Measurements from ENCODE around the gene LSM7.

LSM7 gene

GRCh38 chr19:2330632-2331284, 2.4 kb upstream of the LSM7 start:
- Histone ChIP-seq H3K14ac (ENCODE audit: low read length) (no peak overlapping the region), H3K27me3 (ENCODE audit: control insufficient read depth in 3 of 3, insufficient read depth in 3 of 3, low read depth in 1 of 3, low read length in 3 of 3) (no peaks in the 10 kb centered on the region), H4K8ac (ENCODE audit: low read depth, low read length) (no peak overlapping the region), H2BK15ac (ENCODE audit: low read length) (peak overlapping the region; percentile 67), H3K9ac (ENCODE audit: low read depth, low read length, poor library complexity) (peak overlapping the region; percentile 81), H3K18ac (ENCODE audit: low read length) (no peak overlapping the region), H2BK120ac (ENCODE audit: low read depth, low read length) (no peak overlapping the region), H2BK5ac (ENCODE audit: low read length) (no peak overlapping the region), H3K9me3 (replicated peaks in 1 of 2; ENCODE audit: control insufficient read depth in 2 of 2, insufficient read depth in 1 of 2, low read depth in 1 of 2, low read length in 2 of 2) (peaks cover 0 to 2% of the 10 kb centered on the region in 2 donors), H3K79me1 (ENCODE audit: low read depth, low read length) (peaks cover 18% of the 10 kb centered on the region), H2AFZ (ENCODE audit: low read length) (no peak overlapping the region), H3K4ac (ENCODE audit: low read length) (no peak overlapping the region), H3K27ac (replicated peaks; ENCODE audit: low read length) (peak overlapping the region; percentile 35), H3K4me3 (ENCODE audit: low read length in 2 of 2) (no peak overlapping the region), H3K4me2 (ENCODE audit: insufficient read depth, low read length, poor library complexity, severe bottlenecking) (no peak overlapping the region), H2AK5ac (ENCODE audit: low read depth, low read length) (no peak overlapping the region), H4K91ac (ENCODE audit: low read depth, low read length, poor library complexity) (no peak overlapping the region), H3K23ac (ENCODE audit: low read depth, low read length, poor library complexity) (no peak overlapping the region), H3K4me1 (ENCODE audit: control insufficient read depth in 2 of 2, insufficient read depth in 1 of 2, low read depth in 1 of 2, low read length in 2 of 2) (peaks cover 16 to 17% of the 10 kb centered on the region in 2 donors), H2BK12ac (ENCODE audit: low read length) (no peak overlapping the region), H3K36me3 (replicated peaks in 1 of 2; ENCODE audit: control insufficient read depth in 2 of 2, insufficient read depth in 2 of 2, low read length in 2 of 2) (peaks cover 3 to 21% of the 10 kb centered on the region in 2 donors)
- WGBS, 2 donors (ENCODE audit: extremely low coverage in 2 of 2, insufficient read length in 2 of 2, insufficient replicate concordance in 1 of 2) = no CpG with 5 or more reads among the region's 20 CpGs
- DNase-seq (ENCODE audit: low spot score) = no peak

- Histone ChIP-seq H3K79me1 (ENCODE audit: low read depth, low read length) (peaks cover 17% of the 10 kb centered on the region), H2AFZ (ENCODE audit: low read length) (no peak overlapping the region), H3K18ac (ENCODE audit: low read length) (no peak overlapping the region), H3K27ac (replicated peaks; ENCODE audit: low read length) (no peak overlapping the region), H3K9ac (ENCODE audit: low read depth, low read length, poor library complexity) (no peak overlapping the region), H2BK5ac (ENCODE audit: low read length) (no peak overlapping the region), H3K36me3 (replicated peaks in 1 of 2; ENCODE audit: control insufficient read depth in 2 of 2, insufficient read depth in 2 of 2, low read length in 2 of 2) (peaks cover 5 to 26% of the 10 kb centered on the region in 2 donors), H3K23ac (ENCODE audit: low read depth, low read length, poor library complexity) (no peak overlapping the region), H3K4me2 (ENCODE audit: insufficient read depth, low read length, poor library complexity, severe bottlenecking) (no peak overlapping the region), H3K14ac (ENCODE audit: low read length) (no peak overlapping the region), H3K4me3 (ENCODE audit: low read length in 2 of 2) (no peak overlapping the region), H4K91ac (ENCODE audit: low read depth, low read length, poor library complexity) (no peak overlapping the region), H2BK120ac (ENCODE audit: low read depth, low read length) (no peak overlapping the region), H3K4ac (ENCODE audit: low read length) (no peak overlapping the region), H4K8ac (ENCODE audit: low read depth, low read length) (no peak overlapping the region), H2BK15ac (ENCODE audit: low read length) (peak overlapping the region; percentile 67), H3K27me3 (ENCODE audit: control insufficient read depth in 3 of 3, insufficient read depth in 3 of 3, low read depth in 1 of 3, low read length in 3 of 3) (no peaks in the 10 kb centered on the region), H3K4me1 (ENCODE audit: control insufficient read depth in 2 of 2, insufficient read depth in 1 of 2, low read depth in 1 of 2, low read length in 2 of 2) (peaks cover 16 to 17% of the 10 kb centered on the region in 2 donors), H3K9me3 (replicated peaks in 1 of 2; ENCODE audit: control insufficient read depth in 2 of 2, insufficient read depth in 1 of 2, low read depth in 1 of 2, low read length in 2 of 2) (peaks cover 0 to 2% of the 10 kb centered on the region in 2 donors), H2AK5ac (ENCODE audit: low read depth, low read length) (no peak overlapping the region), H2BK12ac (ENCODE audit: low read length) (no peak overlapping the region)
- no CpG with 5 or more reads among the region's 10 CpGs for WGBS, 2 donors (ENCODE audit: extremely low coverage in 2 of 2, insufficient read length in 2 of 2, insufficient replicate concordance in 1 of 2)
- DNase-seq (ENCODE audit: low spot score) = no peak
These were observed 1.9 kb upstream of the LSM7 start for GRCh38 chr19:2330255-2330631.

GRCh38 chr19:2329501-2329916, 1.1 kb upstream of the LSM7 start:
- no peaks in the 10 kb centered on the region for H3K9me3 ChIP-seq (replicated peaks in 1 of 2; ENCODE audit: control insufficient read depth in 2 of 2, insufficient read depth in 1 of 2, low read depth in 1 of 2, low read length in 2 of 2)
- no peak overlapping the region for H3K14ac ChIP-seq (ENCODE audit: low read length)
- peaks cover 10 to 29% of the 10 kb centered on the region in 2 donors for H3K36me3 ChIP-seq (replicated peaks in 1 of 2; ENCODE audit: control insufficient read depth in 2 of 2, insufficient read depth in 2 of 2, low read length in 2 of 2)
- H3K9ac ChIP-seq (ENCODE audit: low read depth, low read length, poor library complexity) = peak overlapping the region; percentile 92
- no peak overlapping the region for H3K18ac ChIP-seq (ENCODE audit: low read length)
- H2AK5ac ChIP-seq (ENCODE audit: low read depth, low read length) = peak overlapping the region; percentile 90
- peak overlapping the region; percentile 75 for H2BK5ac ChIP-seq (ENCODE audit: low read length)
- no peak overlapping the region for H4K8ac ChIP-seq (ENCODE audit: low read depth, low read length)
- H2BK120ac ChIP-seq (ENCODE audit: low read depth, low read length) = no peak overlapping the region
- H3K4ac ChIP-seq (ENCODE audit: low read length) = no peak overlapping the region
- peak overlapping the region; percentile 96 to 98 for H3K4me3 ChIP-seq (ENCODE audit: low read length in 2 of 2)
- no peak overlapping the region for H2BK15ac ChIP-seq (ENCODE audit: low read length)
- H2AFZ ChIP-seq (ENCODE audit: low read length) = no peak overlapping the region
- H3K4me2 ChIP-seq (ENCODE audit: insufficient read depth, low read length, poor library complexity, severe bottlenecking) = peak overlapping the region; percentile 83
- H3K79me1 ChIP-seq (ENCODE audit: low read depth, low read length) = peaks cover 19% of the 10 kb centered on the region
- no CpG with 5 or more reads among the region's 13 CpGs for WGBS, 2 donors (ENCODE audit: extremely low coverage in 2 of 2, insufficient read length in 2 of 2, insufficient replicate concordance in 1 of 2)
- H4K91ac ChIP-seq (ENCODE audit: low read depth, low read length, poor library complexity) = no peak overlapping the region
- peak overlapping the region; percentile 21 for H3K23ac ChIP-seq (ENCODE audit: low read depth, low read length, poor library complexity)
- H3K4me1 ChIP-seq (ENCODE audit: control insufficient read depth in 2 of 2, insufficient read depth in 1 of 2, low read depth in 1 of 2, low read length in 2 of 2) = peaks cover 16 to 17% of the 10 kb centered on the region in 2 donors
- peak; percentile 53 for DNase-seq (ENCODE audit: low spot score)
- no peak overlapping the region for H3K27ac ChIP-seq (replicated peaks; ENCODE audit: low read length)
- H3K27me3 ChIP-seq (ENCODE audit: control insufficient read depth in 3 of 3, insufficient read depth in 3 of 3, low read depth in 1 of 3, low read length in 3 of 3) = no peaks in the 10 kb centered on the region
- H2BK12ac ChIP-seq (ENCODE audit: low read length) = no peak overlapping the region

- Histone ChIP-seq H4K8ac (ENCODE audit: low read depth, low read length) (peak overlapping the region; percentile 29), H3K4me3 (ENCODE audit: low read length in 2 of 2) (peak overlapping the region; percentile 96 to 98), H3K27me3 (ENCODE audit: control insufficient read depth in 3 of 3, insufficient read depth in 3 of 3, low read depth in 1 of 3, low read length in 3 of 3) (no peaks in the 10 kb centered on the region), H3K14ac (ENCODE audit: low read length) (peak overlapping the region; percentile 89), H3K9ac (ENCODE audit: low read depth, low read length, poor library complexity) (peak overlapping the region; percentile 92), H3K36me3 (replicated peaks in 1 of 2; ENCODE audit: control insufficient read depth in 2 of 2, insufficient read depth in 2 of 2, low read length in 2 of 2) (peaks cover 11 to 29% of the 10 kb centered on the region in 2 donors), H2BK15ac (ENCODE audit: low read length) (peak overlapping the region; percentile 24), H2AFZ (ENCODE audit: low read length) (peak overlapping the region; percentile 86), H4K91ac (ENCODE audit: low read depth, low read length, poor library complexity) (no peak overlapping the region), H2BK5ac (ENCODE audit: low read length) (peak overlapping the region; percentile 75), H2BK120ac (ENCODE audit: low read depth, low read length) (no peak overlapping the region), H3K27ac (replicated peaks; ENCODE audit: low read length) (no peak overlapping the region), H3K23ac (ENCODE audit: low read depth, low read length, poor library complexity) (peak overlapping the region; percentile 98), H3K18ac (ENCODE audit: low read length) (peak overlapping the region; percentile 97), H3K4me1 (ENCODE audit: control insufficient read depth in 2 of 2, insufficient read depth in 1 of 2, low read depth in 1 of 2, low read length in 2 of 2) (peaks cover 16 to 17% of the 10 kb centered on the region in 2 donors), H3K4me2 (ENCODE audit: insufficient read depth, low read length, poor library complexity, severe bottlenecking) (peak overlapping the region; percentile 83), H3K9me3 (replicated peaks in 1 of 2; ENCODE audit: control insufficient read depth in 2 of 2, insufficient read depth in 1 of 2, low read depth in 1 of 2, low read length in 2 of 2) (no peaks in the 10 kb centered on the region), H2AK5ac (ENCODE audit: low read depth, low read length) (peak overlapping the region; percentile 90), H3K79me1 (ENCODE audit: low read depth, low read length) (peaks cover 20% of the 10 kb centered on the region), H3K4ac (ENCODE audit: low read length) (no peak overlapping the region), H2BK12ac (ENCODE audit: low read length) (peak overlapping the region; percentile 73)
- no peak for DNase-seq (ENCODE audit: low spot score)
- WGBS, 2 donors (ENCODE audit: extremely low coverage in 2 of 2, insufficient read length in 2 of 2, insufficient replicate concordance in 1 of 2) = no CpG with 5 or more reads among the region's 16 CpGs
These were observed 728 bp upstream of the LSM7 start for GRCh38 chr19:2329149-2329478.

All from neuronal stem cell (in vitro differentiated cells).